ENCODE data around the gene IQGAP1. TPM values are rescaled to one million over a fixed set of nuclear protein-coding genes. Genes with fewer than 3 reads are reported as not detected.
"Not testable (repeated sequence)": the region's sequence is repeated elsewhere in the genome, so short reads cannot be mapped to it uniquely, and the experiment has no call there.

The IQGAP1 gene
- total RNA-seq, 2 experiments from 2014 or later, result 136 to 143 TPM

DNA sequence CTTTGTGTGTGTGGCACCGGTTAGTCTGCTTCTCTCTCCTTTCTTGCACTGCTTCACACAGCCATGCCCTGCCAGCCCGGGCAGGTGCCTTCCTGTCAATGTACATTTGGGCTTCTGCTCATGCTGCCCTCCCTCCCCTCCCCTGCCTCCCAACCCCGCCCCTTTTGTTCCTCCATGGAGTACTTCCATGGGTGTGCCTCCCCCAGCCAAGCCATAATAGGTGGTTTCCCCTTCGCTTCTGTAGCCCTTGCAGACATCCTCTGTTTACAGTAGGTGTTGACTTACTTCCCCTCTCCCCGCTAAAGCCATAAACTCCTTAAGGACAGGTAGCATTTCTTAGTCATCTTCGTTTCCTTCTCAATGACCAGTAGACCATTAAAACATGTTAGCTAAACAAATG lies 109.9 kb downstream of the IQGAP1 start:
- Mint-ChIP-seq H3K27ac (peak overlapping the region; percentile 36), H3K4me3 (no peak overlapping the region), H3K36me3 (ENCODE audit: low read depth) (peaks cover 24% of the 10 kb centered on the region), H3K4me1 (ENCODE audit: low read depth) (peaks cover 4% of the 10 kb centered on the region), H3K27me3 (ENCODE audit: low read depth) (no peaks in the 10 kb centered on the region), H3K9me3 (no peaks in the 10 kb centered on the region)
- intact Hi-C loops (cut with micrococcal nuclease), result no loop called here
- no peak for DNase-seq
- CTCF ChIA-PET, result interaction anchor here (0.5 to 1.1 kb wide), 6 partner anchors 73 to 326 kb away, joined by 3 to 5 read pairs (median 4); no protein-coding TSS in a partner anchor

- CTCF ChIA-PET, result interaction anchor here (0.8 to 2.5 kb wide), 4 partner anchors 18 to 207 kb away, joined by 3 to 12 read pairs (median 4); no protein-coding TSS in a partner anchor
- Mint-ChIP-seq H3K4me3 (no peak overlapping the region), H3K4me1 (ENCODE audit: low read depth) (no peaks in the 10 kb centered on the region), H3K36me3 (ENCODE audit: low read depth) (peaks cover 18% of the 10 kb centered on the region), H3K27ac (no peak overlapping the region), H3K27me3 (ENCODE audit: low read depth) (no peaks in the 10 kb centered on the region), H3K9me3 (no peaks in the 10 kb centered on the region)
- intact Hi-C loops (cut with micrococcal nuclease), result no loop called here
- DNase-seq, result no peak
These were observed 112.1 kb downstream of the IQGAP1 start for GRCh38 chr15:90500171-90500570.

DNA sequence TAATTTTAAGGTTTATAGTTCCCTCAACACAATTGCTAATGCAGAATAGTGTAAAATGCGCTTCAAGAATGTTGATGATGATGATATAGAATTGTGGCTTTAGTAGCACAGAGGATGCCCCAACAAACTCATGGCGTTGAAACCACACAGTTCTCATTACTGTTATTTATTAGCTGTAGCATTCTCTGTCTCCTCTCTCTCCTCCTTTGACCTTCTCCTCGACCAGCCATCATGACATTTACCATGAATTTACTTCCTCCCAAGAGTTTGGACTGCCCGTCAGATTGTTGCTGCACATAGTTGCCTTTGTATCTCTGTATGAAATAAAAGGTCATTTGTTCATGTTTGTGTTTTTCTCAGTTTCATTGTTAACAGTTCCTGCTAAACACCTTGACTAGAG lies 113.9 kb downstream of the IQGAP1 start:
- no peak for DNase-seq
- H3K4me3 Mint-ChIP-seq, result no peak overlapping the region
- H3K27me3 Mint-ChIP-seq (ENCODE audit: low read depth), result no peaks in the 10 kb centered on the region
- no peak overlapping the region for H3K27ac Mint-ChIP-seq
- no peaks in the 10 kb centered on the region for H3K9me3 Mint-ChIP-seq
- intact Hi-C loops (cut with micrococcal nuclease), result no loop called here
- peaks cover 13% of the 10 kb centered on the region for H3K36me3 Mint-ChIP-seq (ENCODE audit: low read depth)
- CTCF ChIA-PET, result interaction anchor here (0.8 to 2.5 kb wide), 2 partner anchors 11 to 182 kb away, joined by 3 to 12 read pairs; no protein-coding TSS in a partner anchor
- H3K4me1 Mint-ChIP-seq (ENCODE audit: low read depth), result no peaks in the 10 kb centered on the region

GRCh38 chr15:90510781-90511180 lies 122.7 kb downstream of the IQGAP1 start:
- H3K27ac Mint-ChIP-seq, result peak overlapping the region; percentile 54
- H3K4me1 Mint-ChIP-seq (ENCODE audit: low read depth); H3K36me3 Mint-ChIP-seq (ENCODE audit: low read depth); intact Hi-C loops (cut with micrococcal nuclease); DNase-seq; H3K9me3 Mint-ChIP-seq; H3K27me3 Mint-ChIP-seq (ENCODE audit: low read depth): not testable (repeated sequence)
- CTCF ChIA-PET, result interaction anchor here (0.7 to 1.3 kb wide), 3 partner anchors 15 to 190 kb away, joined by 3 to 6 read pairs (median 4); no protein-coding TSS in a partner anchor
- H3K4me3 Mint-ChIP-seq, result peak overlapping the region; percentile 69

- H3K36me3 Mint-ChIP-seq (ENCODE audit: low read depth); H3K27me3 Mint-ChIP-seq (ENCODE audit: low read depth); intact Hi-C loops (cut with micrococcal nuclease); H3K9me3 Mint-ChIP-seq; H3K4me1 Mint-ChIP-seq (ENCODE audit: low read depth): not testable (repeated sequence)
- Mint-ChIP-seq H3K27ac (peak overlapping the region; percentile 54), H3K4me3 (peak overlapping the region; percentile 69)
- CTCF ChIA-PET, result interaction anchor here (0.8 to 1.3 kb wide), 2 partner anchors 15 to 191 kb away, joined by 4 to 6 read pairs; no protein-coding TSS in a partner anchor
- DNase-seq, result peak; percentile 56
These were observed 123.2 kb downstream of the IQGAP1 start for GRCh38 chr15:90511211-90511618.

GRCh38 chr15:90512276-90512675 lies 124.2 kb downstream of the IQGAP1 start:
- Mint-ChIP-seq H3K36me3 (ENCODE audit: low read depth) (no peaks in the 10 kb centered on the region), H3K27me3 (ENCODE audit: low read depth) (no peaks in the 10 kb centered on the region), H3K4me3 (no peak overlapping the region), H3K9me3 (no peaks in the 10 kb centered on the region), H3K27ac (no peak overlapping the region), H3K4me1 (ENCODE audit: low read depth) (peaks cover 10% of the 10 kb centered on the region)
- intact Hi-C loops (cut with micrococcal nuclease), result no loop called here
- CTCF ChIA-PET, result interaction anchor here (1.1 to 1.6 kb wide), 6 partner anchors 30 to 219 kb away, joined by 3 to 6 read pairs (median 3); no protein-coding TSS in a partner anchor
- DNase-seq, result no peak

GRCh38 chr15:90512981-90513380 lies 124.9 kb downstream of the IQGAP1 start:
- Mint-ChIP-seq H3K4me1 (ENCODE audit: low read depth) (peaks cover 10% of the 10 kb centered on the region), H3K27me3 (ENCODE audit: low read depth) (no peaks in the 10 kb centered on the region), H3K4me3 (no peak overlapping the region), H3K9me3 (no peaks in the 10 kb centered on the region), H3K36me3 (ENCODE audit: low read depth) (no peaks in the 10 kb centered on the region), H3K27ac (no peak overlapping the region)
- CTCF ChIA-PET, result interaction anchor here (0.7 to 1.6 kb wide), 4 partner anchors 12 to 212 kb away, joined by 3 to 4 read pairs (median 3); no protein-coding TSS in a partner anchor
- intact Hi-C loops (cut with micrococcal nuclease), result no loop called here
- no peak for DNase-seq

GRCh38 chr15:90513448-90513847 lies 125.4 kb downstream of the IQGAP1 start:
- Mint-ChIP-seq H3K9me3 (no peaks in the 10 kb centered on the region), H3K27me3 (ENCODE audit: low read depth) (no peaks in the 10 kb centered on the region), H3K36me3 (ENCODE audit: low read depth) (no peaks in the 10 kb centered on the region), H3K4me1 (ENCODE audit: low read depth) (peaks cover 10% of the 10 kb centered on the region), H3K4me3 (no peak overlapping the region), H3K27ac (no peak overlapping the region)
- DNase-seq, result no peak
- CTCF ChIA-PET, result interaction anchor here (0.6 to 1.6 kb wide), 4 partner anchors 12 to 212 kb away, joined by 3 to 4 read pairs (median 4); no protein-coding TSS in a partner anchor
- intact Hi-C loops (cut with micrococcal nuclease), result no loop called here

GRCh38 chr15:90513893-90514292 lies 125.9 kb downstream of the IQGAP1 start:
- CTCF ChIA-PET, result interaction anchor here (0.6 kb wide), 1 partner anchor 36 kb away, joined by 4 read pairs; no protein-coding TSS in a partner anchor
- H3K9me3 Mint-ChIP-seq; H3K4me3 Mint-ChIP-seq; H3K27me3 Mint-ChIP-seq (ENCODE audit: low read depth); H3K4me1 Mint-ChIP-seq (ENCODE audit: low read depth); intact Hi-C loops (cut with micrococcal nuclease); H3K27ac Mint-ChIP-seq; H3K36me3 Mint-ChIP-seq (ENCODE audit: low read depth); DNase-seq: not testable (repeated sequence)

DNA sequence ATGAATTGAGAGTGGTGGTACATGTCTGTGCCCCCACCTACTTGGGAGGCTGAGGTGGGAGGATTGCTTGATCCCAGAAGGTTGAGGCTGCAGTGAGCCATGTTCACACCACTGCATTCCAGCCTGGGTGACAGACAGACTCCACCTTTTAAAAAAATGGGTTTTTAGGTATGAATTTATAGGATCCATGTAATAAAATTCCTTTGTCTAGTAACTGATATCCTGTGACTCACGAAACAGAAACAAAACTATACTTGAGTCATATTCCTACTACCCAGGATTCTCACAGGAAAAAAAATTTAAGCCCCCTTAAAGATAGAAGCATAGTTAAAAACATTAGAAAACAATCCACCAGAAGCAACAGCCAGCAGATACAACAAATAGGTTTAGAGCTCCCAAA lies 131.6 kb downstream of the IQGAP1 start:
- intact Hi-C loops (cut with micrococcal nuclease), result no loop called here
- Mint-ChIP-seq H3K27ac (no peak overlapping the region), H3K4me1 (ENCODE audit: low read depth) (peaks cover 5% of the 10 kb centered on the region), H3K27me3 (ENCODE audit: low read depth) (no peaks in the 10 kb centered on the region), H3K36me3 (ENCODE audit: low read depth) (no peaks in the 10 kb centered on the region), H3K9me3 (no peaks in the 10 kb centered on the region), H3K4me3 (no peak overlapping the region)
- CTCF ChIA-PET, result no interaction called here
- no peak for DNase-seq

GRCh38 chr15:90520365-90520764 lies 132.3 kb downstream of the IQGAP1 start:
- DNase-seq, result no peak
- intact Hi-C loops (cut with micrococcal nuclease), result no loop called here
- Mint-ChIP-seq H3K4me1 (ENCODE audit: low read depth) (peaks cover 5% of the 10 kb centered on the region), H3K4me3 (no peak overlapping the region), H3K9me3 (no peaks in the 10 kb centered on the region), H3K36me3 (ENCODE audit: low read depth) (no peaks in the 10 kb centered on the region), H3K27me3 (ENCODE audit: low read depth) (no peaks in the 10 kb centered on the region), H3K27ac (no peak overlapping the region)
- CTCF ChIA-PET, result no interaction called here

- no peak overlapping the region for H3K4me3 Mint-ChIP-seq
- H3K27ac Mint-ChIP-seq, result no peak overlapping the region
- intact Hi-C loops (cut with micrococcal nuclease), result no loop called here
- CTCF ChIA-PET, result interaction anchor here (1.1 kb wide), 1 partner anchor 12 kb away, joined by 4 read pairs; no protein-coding TSS in a partner anchor
- H3K27me3 Mint-ChIP-seq (ENCODE audit: low read depth), result no peaks in the 10 kb centered on the region
- DNase-seq, result no peak
- no peaks in the 10 kb centered on the region for H3K36me3 Mint-ChIP-seq (ENCODE audit: low read depth)
- H3K9me3 Mint-ChIP-seq, result no peaks in the 10 kb centered on the region
- peaks cover 3% of the 10 kb centered on the region for H3K4me1 Mint-ChIP-seq (ENCODE audit: low read depth)
These were observed 135.3 kb downstream of the IQGAP1 start for GRCh38 chr15:90523373-90523772.

Data from activated naive CD4-positive, alpha-beta T cell treated with anti-CD3 and anti-CD28 coated beads for 36 hours (primary cell).